Panc1 (cell line): Measurements from ENCODE around the gene CD8A.

Experiments
- POLR2AphosphoS5 ChIP-seq: IDR thresholded peaks from 2 replicates; pipeline ENCODE4 v1.6.1; 2012; ENCODE audit warnings: mild to moderate bottlenecking, low read depth, low read length, moderate library complexity
- TF ChIP-seq, protein P1 (sequence below): fragments of 450-650 bp; IDR thresholded peaks from 2 replicates; pipeline ENCODE4 v1.5.1; 2017; ENCODE audit warnings: mild to moderate bottlenecking
- TF ChIP-seq, protein P2 (sequence below), 2 experiments: IDR thresholded peaks; 2 replicates each; pipeline ENCODE4 v1.6.1; 2011 to 2012; ENCODE audit warnings: low read depth in 2 of 2, control low read depth in 1 of 2, low read length in 1 of 2, mild to moderate bottlenecking in 1 of 2, moderate library complexity in 1 of 2; ENCODE audit not compliant: insufficient read depth in 1 of 2

DNA sequence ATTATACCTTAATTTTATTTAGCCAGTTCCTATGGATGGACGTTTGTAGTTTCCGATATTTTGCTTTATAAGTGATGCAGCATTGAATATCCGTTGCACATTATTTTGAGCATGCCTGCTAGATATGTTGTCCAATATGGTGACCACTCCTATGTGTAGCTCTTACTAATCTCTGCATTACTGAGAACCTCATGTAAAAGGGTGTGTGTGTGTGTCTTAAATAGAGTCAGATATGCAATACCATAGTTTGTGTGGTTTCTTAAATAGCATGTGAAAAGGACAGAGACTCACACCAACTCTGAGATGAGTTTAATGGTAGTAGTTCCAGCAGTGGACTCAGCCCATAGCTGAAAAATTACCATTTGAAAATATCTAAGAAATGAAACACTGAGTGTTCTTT is 32.3 kb downstream of the CD8A start:
- TF ChIP-seq, protein P1, sequence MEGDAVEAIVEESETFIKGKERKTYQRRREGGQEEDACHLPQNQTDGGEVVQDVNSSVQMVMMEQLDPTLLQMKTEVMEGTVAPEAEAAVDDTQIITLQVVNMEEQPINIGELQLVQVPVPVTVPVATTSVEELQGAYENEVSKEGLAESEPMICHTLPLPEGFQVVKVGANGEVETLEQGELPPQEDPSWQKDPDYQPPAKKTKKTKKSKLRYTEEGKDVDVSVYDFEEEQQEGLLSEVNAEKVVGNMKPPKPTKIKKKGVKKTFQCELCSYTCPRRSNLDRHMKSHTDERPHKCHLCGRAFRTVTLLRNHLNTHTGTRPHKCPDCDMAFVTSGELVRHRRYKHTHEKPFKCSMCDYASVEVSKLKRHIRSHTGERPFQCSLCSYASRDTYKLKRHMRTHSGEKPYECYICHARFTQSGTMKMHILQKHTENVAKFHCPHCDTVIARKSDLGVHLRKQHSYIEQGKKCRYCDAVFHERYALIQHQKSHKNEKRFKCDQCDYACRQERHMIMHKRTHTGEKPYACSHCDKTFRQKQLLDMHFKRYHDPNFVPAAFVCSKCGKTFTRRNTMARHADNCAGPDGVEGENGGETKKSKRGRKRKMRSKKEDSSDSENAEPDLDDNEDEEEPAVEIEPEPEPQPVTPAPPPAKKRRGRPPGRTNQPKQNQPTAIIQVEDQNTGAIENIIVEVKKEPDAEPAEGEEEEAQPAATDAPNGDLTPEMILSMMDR = no peak
- TF ChIP-seq, protein P2, sequence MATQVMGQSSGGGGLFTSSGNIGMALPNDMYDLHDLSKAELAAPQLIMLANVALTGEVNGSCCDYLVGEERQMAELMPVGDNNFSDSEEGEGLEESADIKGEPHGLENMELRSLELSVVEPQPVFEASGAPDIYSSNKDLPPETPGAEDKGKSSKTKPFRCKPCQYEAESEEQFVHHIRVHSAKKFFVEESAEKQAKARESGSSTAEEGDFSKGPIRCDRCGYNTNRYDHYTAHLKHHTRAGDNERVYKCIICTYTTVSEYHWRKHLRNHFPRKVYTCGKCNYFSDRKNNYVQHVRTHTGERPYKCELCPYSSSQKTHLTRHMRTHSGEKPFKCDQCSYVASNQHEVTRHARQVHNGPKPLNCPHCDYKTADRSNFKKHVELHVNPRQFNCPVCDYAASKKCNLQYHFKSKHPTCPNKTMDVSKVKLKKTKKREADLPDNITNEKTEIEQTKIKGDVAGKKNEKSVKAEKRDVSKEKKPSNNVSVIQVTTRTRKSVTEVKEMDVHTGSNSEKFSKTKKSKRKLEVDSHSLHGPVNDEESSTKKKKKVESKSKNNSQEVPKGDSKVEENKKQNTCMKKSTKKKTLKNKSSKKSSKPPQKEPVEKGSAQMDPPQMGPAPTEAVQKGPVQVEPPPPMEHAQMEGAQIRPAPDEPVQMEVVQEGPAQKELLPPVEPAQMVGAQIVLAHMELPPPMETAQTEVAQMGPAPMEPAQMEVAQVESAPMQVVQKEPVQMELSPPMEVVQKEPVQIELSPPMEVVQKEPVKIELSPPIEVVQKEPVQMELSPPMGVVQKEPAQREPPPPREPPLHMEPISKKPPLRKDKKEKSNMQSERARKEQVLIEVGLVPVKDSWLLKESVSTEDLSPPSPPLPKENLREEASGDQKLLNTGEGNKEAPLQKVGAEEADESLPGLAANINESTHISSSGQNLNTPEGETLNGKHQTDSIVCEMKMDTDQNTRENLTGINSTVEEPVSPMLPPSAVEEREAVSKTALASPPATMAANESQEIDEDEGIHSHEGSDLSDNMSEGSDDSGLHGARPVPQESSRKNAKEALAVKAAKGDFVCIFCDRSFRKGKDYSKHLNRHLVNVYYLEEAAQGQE (IDR thresholded peaks at IDR 0.05; ENCODE audit: insufficient read depth in 1 of 2, low read depth in 2 of 2, low read length in 1 of 2) = no peak
- no peak for TF ChIP-seq POLR2AphosphoS5
